Smooth muscle cell of the pulmonary artery (primary cell): ENCODE results near the gene RCCD1. TPM values are rescaled to one million over a fixed set of nuclear protein-coding genes. Genes with fewer than 3 reads are reported as not detected.

Source experiments
- total RNA-seq: library from RNA; depleted of rRNA; stranded (reverse); fragments of >200 nt; gene quantifications from 2 replicates; pipeline ENCODE4 v1.2.3, GENCODE V29; 2014

Gene RCCD1, protein sequence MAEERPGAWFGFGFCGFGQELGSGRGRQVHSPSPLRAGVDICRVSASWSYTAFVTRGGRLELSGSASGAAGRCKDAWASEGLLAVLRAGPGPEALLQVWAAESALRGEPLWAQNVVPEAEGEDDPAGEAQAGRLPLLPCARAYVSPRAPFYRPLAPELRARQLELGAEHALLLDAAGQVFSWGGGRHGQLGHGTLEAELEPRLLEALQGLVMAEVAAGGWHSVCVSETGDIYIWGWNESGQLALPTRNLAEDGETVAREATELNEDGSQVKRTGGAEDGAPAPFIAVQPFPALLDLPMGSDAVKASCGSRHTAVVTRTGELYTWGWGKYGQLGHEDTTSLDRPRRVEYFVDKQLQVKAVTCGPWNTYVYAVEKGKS
- 14.8 and 18.0 TPM in 2 replicates for total RNA-seq

GRCh38 chr15:90954712-90955623, at the start of gene RCCD1:
Gene RCCD1 (plus strand): TSS chr15:90954884. CDS start chr15:90956735, 1,851 bp downstream.

DNA sequence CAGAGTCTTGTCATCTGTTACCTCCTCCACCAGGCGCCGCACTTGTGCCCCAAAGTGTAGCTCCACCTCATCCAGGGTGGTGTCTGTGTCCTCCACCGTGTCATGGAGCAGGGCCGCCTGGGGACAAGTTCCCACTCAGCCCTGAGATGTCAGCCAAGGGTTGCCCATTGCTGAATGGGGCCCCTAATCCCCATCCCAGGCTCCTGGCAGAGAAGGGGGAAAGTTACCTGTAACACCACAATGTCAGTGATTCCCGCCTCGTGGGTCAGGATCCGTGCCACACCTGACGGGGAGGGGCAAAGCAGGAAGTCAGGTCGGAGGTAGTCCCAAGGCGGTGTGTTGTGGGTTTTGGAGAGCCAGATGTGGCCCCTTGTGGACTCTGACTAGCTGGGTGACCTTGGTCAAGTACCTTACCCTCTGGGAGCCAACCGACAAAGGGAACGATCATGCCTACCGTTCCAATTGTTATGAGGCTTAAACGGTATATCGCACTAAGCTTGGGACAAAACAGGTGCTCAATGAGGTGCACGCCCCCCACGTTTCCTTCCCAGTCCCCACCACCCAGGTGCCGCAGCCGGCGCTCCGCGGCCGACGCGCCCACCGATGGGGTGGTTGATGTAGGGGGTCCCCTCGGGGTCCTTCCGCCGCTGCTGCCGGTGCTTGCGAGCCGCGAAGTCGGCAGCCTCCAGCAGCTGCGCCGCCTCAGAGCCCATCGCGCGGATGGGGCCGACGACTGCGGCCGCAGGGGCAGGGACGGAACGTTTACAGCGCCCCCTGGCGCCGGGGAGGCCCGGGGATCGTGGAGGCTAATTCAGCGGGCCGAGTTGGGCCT, 22.6 kb upstream of the RCCD1 start, which contains the start of gene HDDC3:
Gene HDDC3 (minus strand): TSS at position 722 of the 832 bp plus-strand sequence. CDS start 9 bp downstream, at position 713.

DNA sequence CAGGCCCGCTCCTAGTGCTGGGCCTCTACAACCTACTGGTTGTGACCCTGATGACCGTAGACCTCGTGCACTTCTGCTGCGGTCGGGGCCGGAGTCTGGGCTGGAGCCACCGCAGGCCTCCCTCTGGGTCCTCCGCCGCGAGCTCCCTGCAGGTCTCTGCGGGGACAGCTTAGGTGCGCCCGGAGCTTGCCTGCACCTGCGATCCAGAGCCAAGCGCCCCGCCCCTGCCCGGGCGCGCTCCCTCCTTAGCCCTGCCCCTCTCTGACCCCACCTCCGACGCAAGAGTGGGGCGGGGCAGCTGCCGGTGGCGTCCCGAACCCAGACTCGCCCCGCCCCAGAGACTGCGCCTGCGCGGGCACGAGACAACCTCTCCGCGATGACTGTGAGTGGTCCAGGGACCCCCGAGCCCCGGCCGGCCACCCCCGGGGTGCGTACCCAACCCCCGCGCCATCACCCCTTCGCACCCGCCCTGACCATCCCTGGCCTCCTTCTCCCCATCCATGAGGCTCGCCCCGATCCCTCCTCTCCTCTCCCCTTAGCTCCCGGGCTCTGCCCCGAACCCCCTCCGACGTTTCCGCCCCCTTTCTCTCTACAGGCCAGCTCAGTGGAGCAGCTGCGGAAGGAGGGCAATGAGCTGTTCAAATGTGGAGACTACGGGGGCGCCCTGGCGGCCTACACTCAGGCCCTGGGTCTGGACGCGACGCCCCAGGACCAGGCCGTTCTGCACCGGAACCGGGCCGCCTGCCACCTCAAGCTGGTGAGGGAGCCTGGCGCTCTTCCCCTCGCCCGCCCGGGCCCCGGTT, 19.5 kb upstream of the RCCD1 start, which contains the start of gene UNC45A:
Gene UNC45A (plus strand): TSS at position 337 of the 803 bp plus-strand sequence. CDS start 40 bp downstream, at position 377.

DNA sequence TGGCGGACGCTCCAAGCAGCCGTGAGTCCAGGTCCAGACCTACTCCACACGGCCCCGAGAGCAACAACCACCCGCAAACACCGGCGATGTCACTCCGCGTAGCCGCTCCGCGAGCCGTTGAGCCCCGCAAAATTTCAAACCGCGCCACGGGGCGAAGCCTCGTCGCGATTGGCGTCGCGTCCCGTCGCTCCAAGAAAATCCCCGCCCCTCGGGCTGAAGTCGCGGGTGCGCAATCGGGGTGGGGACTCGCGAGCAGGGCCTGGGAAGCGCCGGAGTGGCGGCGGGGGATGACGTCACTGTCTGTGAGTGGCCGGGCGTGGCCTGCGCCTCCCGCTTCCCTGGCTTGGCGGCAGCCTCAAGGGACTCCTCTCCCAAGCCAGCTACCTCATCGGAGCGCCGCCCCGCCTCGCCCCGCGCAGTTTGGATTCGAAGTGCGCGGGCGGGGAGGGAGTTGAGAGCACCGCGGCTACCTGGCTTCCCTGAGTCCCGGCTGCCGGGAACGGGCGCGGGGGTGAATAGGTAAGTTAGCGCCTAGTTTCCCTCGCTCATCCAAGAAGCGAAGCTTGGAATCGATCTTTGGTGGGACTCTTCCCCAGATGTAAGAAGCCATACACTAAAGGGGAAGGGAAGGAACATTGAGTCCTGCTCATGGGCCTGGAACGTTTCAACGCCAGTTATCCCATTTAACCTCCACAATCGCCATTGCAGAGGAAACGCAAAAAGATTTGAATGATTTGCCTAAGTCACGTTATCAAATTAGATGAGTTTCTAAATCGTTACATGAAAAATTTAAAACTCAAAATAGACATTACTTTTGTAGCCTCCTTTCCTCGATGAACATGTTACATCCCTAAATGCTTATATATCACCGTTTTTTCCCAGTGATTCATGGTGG, 40.0 kb downstream of the RCCD1 start, which contains the start of gene PRC1:
Gene PRC1 (minus strand): TSS at position 119 of the 895 bp plus-strand sequence. CDS start 118 bp downstream, at position 1.

Other genes starting within 250 kb of the RCCD1 start
- gene BLM, start 237.5 kb upstream of the RCCD1 start, total RNA-seq, result 0.96 and 1.2 TPM in 2 replicates
- gene FURIN, start 86.3 kb upstream of the RCCD1 start, total RNA-seq, result 108 and 120 TPM in 2 replicates
- gene FES, start 70.4 kb upstream of the RCCD1 start, total RNA-seq, result 17.4 and 23.2 TPM in 2 replicates
- 79.4 and 84.2 TPM in 2 replicates for gene MAN2A2, start 51.6 kb upstream of the RCCD1 start, total RNA-seq
- gene HDDC3, start 22.3 kb upstream of the RCCD1 start, total RNA-seq, result 11.8 and 14.3 TPM in 2 replicates
- 109 and 134 TPM in 2 replicates for gene UNC45A, start 19.6 kb upstream of the RCCD1 start, total RNA-seq
- 17.8 and 47.7 TPM in 2 replicates for gene PRC1, start 39.7 kb downstream of the RCCD1 start, total RNA-seq
- 13.4 and 18.2 TPM in 2 replicates for gene VPS33B, start 67.7 kb downstream of the RCCD1 start, total RNA-seq
- under 0.01 TPM in 1 of 2 replicates, not detected in the other for gene SV2B, start 145.4 kb downstream of the RCCD1 start, total RNA-seq